Liver (tissue), 9 donors: ENCODE results near the gene ADGRG2. TPM values are rescaled to one million over a fixed set of nuclear protein-coding genes. Genes with fewer than 3 reads are reported as not detected.

Source experiments
- DNase-seq: peaks from one replicate; pipeline ENCODE4 v3.0.0-alpha.2; 2017; ENCODE audit warnings: low spot score
- H3K27ac ChIP-seq, 2 donors: one replicate each; pipeline ENCODE4 v1.7.0; 2013; ENCODE audit warnings: inconsistent platforms in 2 of 2, low read length in 2 of 2, control low read depth in 1 of 2, low read depth in 1 of 2, mild to moderate bottlenecking in 1 of 2
- H3K27me3 ChIP-seq, 4 donors: one replicate each; pipeline versions ENCODE4 v1.6.1 to v1.7.0; 2013; ENCODE audit warnings: low read length in 3 of 4, inconsistent platforms in 1 of 4, mild to moderate bottlenecking in 1 of 4, moderate library complexity in 1 of 4; ENCODE audit not compliant: control insufficient read depth in 4 of 4, insufficient read depth in 4 of 4
- H3K36me3 ChIP-seq, 4 donors: one replicate each; pipeline versions ENCODE4 v1.6.1 to v1.7.0; 2013; ENCODE audit warnings: low read length in 3 of 4, mild to moderate bottlenecking in 3 of 4, low read depth in 1 of 4, moderate library complexity in 1 of 4; ENCODE audit not compliant: control insufficient read depth in 4 of 4, insufficient read depth in 3 of 4
- H3K4me1 ChIP-seq, 4 donors: one replicate each; pipeline versions ENCODE4 v1.6.1 to v1.7.0; 2013; ENCODE audit warnings: low read length in 3 of 4, mild to moderate bottlenecking in 3 of 4, moderate library complexity in 1 of 4; ENCODE audit not compliant: control insufficient read depth in 4 of 4, insufficient read depth in 4 of 4
- H3K4me3 ChIP-seq, 3 donors: one replicate each; pipeline versions ENCODE4 v1.6.1 to v1.7.0; 2013; ENCODE audit warnings: low read length in 3 of 3, control low read depth in 1 of 3, low read depth in 1 of 3, mild to moderate bottlenecking in 1 of 3
- H3K9ac ChIP-seq, 2 donors: one replicate each; pipeline ENCODE4 v1.7.0; 2013; ENCODE audit warnings: low read length in 2 of 2, mild to moderate bottlenecking in 2 of 2, moderate library complexity in 2 of 2, control low read depth in 1 of 2, low read depth in 1 of 2
- H3K9me3 ChIP-seq, 4 donors: one replicate each; pipeline versions ENCODE4 v1.6.1 to v1.7.0; 2013; ENCODE audit warnings: low read length in 3 of 4; ENCODE audit not compliant: control insufficient read depth in 4 of 4
- EGR1 ChIP-seq, 2 donors: IDR thresholded peaks; 2 replicates each; pipeline ENCODE4 v1.6.1; 2016 to 2018; ENCODE audit warnings: antibody characterized with exemption in 2 of 2, low read depth in 2 of 2
- FOXA1 ChIP-seq: IDR thresholded peaks from 2 replicates; pipeline ENCODE4 v1.6.1; 2016; ENCODE audit warnings: antibody characterized with exemption
- FOXA2 ChIP-seq: IDR thresholded peaks from 2 replicates; pipeline ENCODE4 v1.6.1; 2016; ENCODE audit warnings: antibody characterized with exemption
- GABPA ChIP-seq, 2 donors: IDR thresholded peaks in 1 of 2; conservative IDR thresholded peaks in 1 of 2; 2 replicates each; pipeline ENCODE4 v1.6.1; 2016; ENCODE audit warnings: antibody characterized with exemption in 2 of 2, mild to moderate bottlenecking in 1 of 2, moderate library complexity in 1 of 2
- HNF4A ChIP-seq, 2 donors: conservative IDR thresholded peaks; 2 replicates each; pipeline ENCODE4 v1.6.1; 2016; ENCODE audit warnings: antibody characterized with exemption in 2 of 2, mild to moderate bottlenecking in 2 of 2
- HNF4G ChIP-seq: IDR thresholded peaks from 2 replicates; pipeline ENCODE4 v1.6.1; 2016; ENCODE audit warnings: antibody characterized with exemption
- JUND ChIP-seq, 2 donors: IDR thresholded peaks; 2 replicates each; pipeline ENCODE4 v1.6.1; 2016; ENCODE audit warnings: antibody characterized with exemption in 2 of 2
- NR2F2 ChIP-seq: IDR thresholded peaks from 2 replicates; pipeline ENCODE4 v1.6.1; 2016; ENCODE audit warnings: antibody characterized with exemption
- RAD21 ChIP-seq, 2 donors: IDR thresholded peaks; 2 replicates each; pipeline ENCODE4 v1.6.1; 2016; ENCODE audit warnings: antibody characterized with exemption in 2 of 2, mild to moderate bottlenecking in 2 of 2
- RXRA ChIP-seq, 2 donors: IDR thresholded peaks; 2 replicates each; pipeline ENCODE4 v1.6.1; 2017 to 2018; ENCODE audit warnings: antibody characterized with exemption in 2 of 2, mild to moderate bottlenecking in 1 of 2
- SP1 ChIP-seq: IDR thresholded peaks from 2 replicates; pipeline ENCODE4 v1.6.1; 2018; ENCODE audit warnings: antibody characterized with exemption, mild to moderate bottlenecking
- TAF1 ChIP-seq: conservative IDR thresholded peaks from 2 replicates; pipeline ENCODE4 v1.6.1; 2016; ENCODE audit warnings: antibody characterized with exemption, mild to moderate bottlenecking
- YY1 ChIP-seq: IDR thresholded peaks from 2 replicates; pipeline ENCODE4 v1.6.1; 2016; ENCODE audit warnings: antibody characterized with exemption, mild to moderate bottlenecking
- WGBS: extraction: QIAGEN DNeasy Blood & Tissue Kit; methylation state at CpG from one replicate; pipeline ENCODE4 v1.1.7; 2013; 5-methylcytosine and 5-hydroxymethylcytosine counted together
- polyA plus RNA-seq, 2 donors: library from polyadenylated mRNA; stranded (reverse) in 1 of 2; unstranded in 1 of 2; fragments of 200-250 nt in 1 of 2; fragments of >200 nt in 1 of 2; fragmentation: Nextera tagmentation in 1 of 2; extraction: Ambion mirVana in 1 of 2; gene quantifications; one replicate each; pipeline versions ENCODE4 v1.2.1 to v1.2.3, GENCODE V29; 2013 to 2015
- total RNA-seq, 2 donors: library from RNA; depleted of rRNA; stranded (reverse); fragments of >200 nt; gene quantifications; one replicate each; pipeline ENCODE4 v1.2.3, GENCODE V29; 2014
- TF ChIP-seq, protein P1 (sequence below): IDR thresholded peaks from 2 replicates; pipeline ENCODE4 v1.6.1; 2016; ENCODE audit warnings: antibody characterized with exemption
- TF ChIP-seq, protein P2 (sequence below): fragments of 150-350 bp; IDR thresholded peaks from 2 replicates; pipeline ENCODE4 v1.5.1; 2017; ENCODE audit warnings: improper control_type of control experiment, low read depth, low read length; ENCODE audit not compliant: missing input control
- TF ChIP-seq, protein P3 (sequence below): IDR thresholded peaks from 2 replicates; pipeline ENCODE4 v1.6.1; 2016; ENCODE audit warnings: antibody characterized with exemption
- TF ChIP-seq, protein P4 (sequence below): IDR thresholded peaks from 2 replicates; pipeline ENCODE4 v1.6.1; 2016; ENCODE audit warnings: antibody characterized with exemption
- TF ChIP-seq, protein P5 (sequence below): IDR thresholded peaks from 2 replicates; pipeline ENCODE4 v1.6.1; 2016; ENCODE audit warnings: antibody characterized with exemption, mild to moderate bottlenecking
- donor health status: healthy.
- donor health status: healthy.
- donor health status: healthy.
- donor health status: healthy.
- donor health status: healthy.

Gene ADGRG2
- total and polyA plus RNA-seq, 4 donors, result 0.08 to 0.45 (median 0.24) TPM; not detected in 1

DNA sequence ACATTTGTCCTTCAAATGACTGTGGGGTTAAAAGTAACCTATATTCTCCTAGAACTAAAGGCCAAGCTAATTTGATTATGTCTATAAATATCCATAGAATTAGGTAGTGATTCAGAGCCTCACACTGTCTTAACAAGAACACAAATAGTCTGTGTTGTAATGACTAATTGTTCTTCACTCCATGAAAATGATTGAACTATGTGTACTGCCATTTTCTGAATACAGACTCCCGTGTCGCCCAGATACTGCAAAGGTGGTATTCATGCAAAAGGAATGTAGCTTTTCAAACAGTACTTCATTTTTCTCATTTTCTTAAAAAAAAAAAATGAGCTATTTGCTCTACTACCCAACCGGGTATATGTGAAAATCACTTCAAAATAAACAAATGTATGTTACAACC lies 127.0 kb downstream of the ADGRG2 start:
- no peak overlapping the region for H3K9ac ChIP-seq
- WGBS, result 93% methylated on average over 3 of the region's 3 CpGs
- H3K9me3 ChIP-seq, result no peaks in the 10 kb centered on the region
- DNase-seq, result no peak
- no peaks in the 10 kb centered on the region for H3K4me1 ChIP-seq
- H3K27me3 ChIP-seq, result no peaks in the 10 kb centered on the region
- H3K36me3 ChIP-seq, result no peaks in the 10 kb centered on the region
- no peak overlapping the region for H3K27ac ChIP-seq
- H3K4me3 ChIP-seq, result no peak overlapping the region
- TF ChIP-seq, protein P1, sequence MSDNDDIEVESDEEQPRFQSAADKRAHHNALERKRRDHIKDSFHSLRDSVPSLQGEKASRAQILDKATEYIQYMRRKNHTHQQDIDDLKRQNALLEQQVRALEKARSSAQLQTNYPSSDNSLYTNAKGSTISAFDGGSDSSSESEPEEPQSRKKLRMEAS, result no peak
- TF ChIP-seq RAD21 (IDR thresholded peaks at IDR 0.05), result no peak
- no peak for TF ChIP-seq SP1
- TF ChIP-seq, protein P2, sequence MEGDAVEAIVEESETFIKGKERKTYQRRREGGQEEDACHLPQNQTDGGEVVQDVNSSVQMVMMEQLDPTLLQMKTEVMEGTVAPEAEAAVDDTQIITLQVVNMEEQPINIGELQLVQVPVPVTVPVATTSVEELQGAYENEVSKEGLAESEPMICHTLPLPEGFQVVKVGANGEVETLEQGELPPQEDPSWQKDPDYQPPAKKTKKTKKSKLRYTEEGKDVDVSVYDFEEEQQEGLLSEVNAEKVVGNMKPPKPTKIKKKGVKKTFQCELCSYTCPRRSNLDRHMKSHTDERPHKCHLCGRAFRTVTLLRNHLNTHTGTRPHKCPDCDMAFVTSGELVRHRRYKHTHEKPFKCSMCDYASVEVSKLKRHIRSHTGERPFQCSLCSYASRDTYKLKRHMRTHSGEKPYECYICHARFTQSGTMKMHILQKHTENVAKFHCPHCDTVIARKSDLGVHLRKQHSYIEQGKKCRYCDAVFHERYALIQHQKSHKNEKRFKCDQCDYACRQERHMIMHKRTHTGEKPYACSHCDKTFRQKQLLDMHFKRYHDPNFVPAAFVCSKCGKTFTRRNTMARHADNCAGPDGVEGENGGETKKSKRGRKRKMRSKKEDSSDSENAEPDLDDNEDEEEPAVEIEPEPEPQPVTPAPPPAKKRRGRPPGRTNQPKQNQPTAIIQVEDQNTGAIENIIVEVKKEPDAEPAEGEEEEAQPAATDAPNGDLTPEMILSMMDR, result no peak
- TF ChIP-seq, protein P3, sequence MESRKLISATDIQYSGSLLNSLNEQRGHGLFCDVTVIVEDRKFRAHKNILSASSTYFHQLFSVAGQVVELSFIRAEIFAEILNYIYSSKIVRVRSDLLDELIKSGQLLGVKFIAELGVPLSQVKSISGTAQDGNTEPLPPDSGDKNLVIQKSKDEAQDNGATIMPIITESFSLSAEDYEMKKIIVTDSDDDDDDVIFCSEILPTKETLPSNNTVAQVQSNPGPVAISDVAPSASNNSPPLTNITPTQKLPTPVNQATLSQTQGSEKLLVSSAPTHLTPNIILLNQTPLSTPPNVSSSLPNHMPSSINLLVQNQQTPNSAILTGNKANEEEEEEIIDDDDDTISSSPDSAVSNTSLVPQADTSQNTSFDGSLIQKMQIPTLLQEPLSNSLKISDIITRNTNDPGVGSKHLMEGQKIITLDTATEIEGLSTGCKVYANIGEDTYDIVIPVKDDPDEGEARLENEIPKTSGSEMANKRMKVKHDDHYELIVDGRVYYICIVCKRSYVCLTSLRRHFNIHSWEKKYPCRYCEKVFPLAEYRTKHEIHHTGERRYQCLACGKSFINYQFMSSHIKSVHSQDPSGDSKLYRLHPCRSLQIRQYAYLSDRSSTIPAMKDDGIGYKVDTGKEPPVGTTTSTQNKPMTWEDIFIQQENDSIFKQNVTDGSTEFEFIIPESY, result no peak
- no peak for TF ChIP-seq JUND (IDR thresholded peaks at IDR 0.05)
- TF ChIP-seq RXRA (IDR thresholded peaks at IDR 0.05), result no peak
- TF ChIP-seq FOXA2, result no peak

DNA sequence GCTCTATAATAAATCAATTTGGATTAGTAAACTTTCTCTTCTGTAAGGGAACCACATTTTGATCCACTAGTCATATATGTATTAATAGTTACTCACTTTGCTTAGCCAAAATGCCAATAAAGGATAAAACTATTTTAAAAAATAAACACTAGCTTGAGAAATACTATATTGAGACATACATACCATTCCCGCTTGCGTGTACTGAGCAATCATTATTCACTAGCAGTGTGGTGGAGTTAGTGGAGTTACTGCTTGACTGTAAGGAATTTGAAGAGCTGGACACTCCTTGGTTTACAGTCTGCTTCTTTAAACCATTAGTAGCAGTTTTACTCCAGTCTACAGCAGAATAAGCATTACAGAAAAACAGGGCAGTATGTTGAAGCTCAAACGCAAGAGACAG lies 127.6 kb downstream of the ADGRG2 start:
- Histone ChIP-seq H3K9ac (no peak overlapping the region), H3K27ac (no peak overlapping the region)
- WGBS, result 96% methylated on average over 3 of the region's 3 CpGs

More for the DNA sequence above, 127.6 kb downstream of the ADGRG2 start:
- no peaks in the 10 kb centered on the region for H3K27me3 ChIP-seq
- DNase-seq, result no peak
- no peaks in the 10 kb centered on the region for H3K9me3 ChIP-seq
- H3K4me3 ChIP-seq, result no peak overlapping the region
- peaks cover 0 to 4% (median 0%) of the 10 kb centered on the region in 4 donors for H3K36me3 ChIP-seq
- H3K4me1 ChIP-seq, result no peaks in the 10 kb centered on the region
- TF ChIP-seq JUND (IDR thresholded peaks at IDR 0.05) (no peak), GABPA (IDR thresholded peaks at IDR 0.05 in 1 of 2, conservative IDR thresholded peaks at IDR 0.05 in 1 of 2) (no peak), SP1 (no peak), YY1 (no peak), RAD21 (IDR thresholded peaks at IDR 0.05) (no peak), HNF4A (conservative IDR thresholded peaks at IDR 0.05) (no peak), NR2F2 (no peak), TAF1 (no peak), HNF4G (no peak), EGR1 (IDR thresholded peaks at IDR 0.05; ENCODE audit: low read depth in 2 of 2) (no peak), FOXA2 (no peak), FOXA1 (no peak), RXRA (IDR thresholded peaks at IDR 0.05) (no peak)
- TF ChIP-seq, protein P4, sequence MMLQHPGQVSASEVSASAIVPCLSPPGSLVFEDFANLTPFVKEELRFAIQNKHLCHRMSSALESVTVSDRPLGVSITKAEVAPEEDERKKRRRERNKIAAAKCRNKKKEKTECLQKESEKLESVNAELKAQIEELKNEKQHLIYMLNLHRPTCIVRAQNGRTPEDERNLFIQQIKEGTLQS, result no peak
- TF ChIP-seq, protein P5, sequence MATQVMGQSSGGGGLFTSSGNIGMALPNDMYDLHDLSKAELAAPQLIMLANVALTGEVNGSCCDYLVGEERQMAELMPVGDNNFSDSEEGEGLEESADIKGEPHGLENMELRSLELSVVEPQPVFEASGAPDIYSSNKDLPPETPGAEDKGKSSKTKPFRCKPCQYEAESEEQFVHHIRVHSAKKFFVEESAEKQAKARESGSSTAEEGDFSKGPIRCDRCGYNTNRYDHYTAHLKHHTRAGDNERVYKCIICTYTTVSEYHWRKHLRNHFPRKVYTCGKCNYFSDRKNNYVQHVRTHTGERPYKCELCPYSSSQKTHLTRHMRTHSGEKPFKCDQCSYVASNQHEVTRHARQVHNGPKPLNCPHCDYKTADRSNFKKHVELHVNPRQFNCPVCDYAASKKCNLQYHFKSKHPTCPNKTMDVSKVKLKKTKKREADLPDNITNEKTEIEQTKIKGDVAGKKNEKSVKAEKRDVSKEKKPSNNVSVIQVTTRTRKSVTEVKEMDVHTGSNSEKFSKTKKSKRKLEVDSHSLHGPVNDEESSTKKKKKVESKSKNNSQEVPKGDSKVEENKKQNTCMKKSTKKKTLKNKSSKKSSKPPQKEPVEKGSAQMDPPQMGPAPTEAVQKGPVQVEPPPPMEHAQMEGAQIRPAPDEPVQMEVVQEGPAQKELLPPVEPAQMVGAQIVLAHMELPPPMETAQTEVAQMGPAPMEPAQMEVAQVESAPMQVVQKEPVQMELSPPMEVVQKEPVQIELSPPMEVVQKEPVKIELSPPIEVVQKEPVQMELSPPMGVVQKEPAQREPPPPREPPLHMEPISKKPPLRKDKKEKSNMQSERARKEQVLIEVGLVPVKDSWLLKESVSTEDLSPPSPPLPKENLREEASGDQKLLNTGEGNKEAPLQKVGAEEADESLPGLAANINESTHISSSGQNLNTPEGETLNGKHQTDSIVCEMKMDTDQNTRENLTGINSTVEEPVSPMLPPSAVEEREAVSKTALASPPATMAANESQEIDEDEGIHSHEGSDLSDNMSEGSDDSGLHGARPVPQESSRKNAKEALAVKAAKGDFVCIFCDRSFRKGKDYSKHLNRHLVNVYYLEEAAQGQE, result no peak
- TF ChIP-seq, protein P2, result no peak
- TF ChIP-seq, protein P3, result no peak
- TF ChIP-seq, protein P1, result no peak
